Measurements from ENCODE around the gene TMPRSS12.

DNA sequence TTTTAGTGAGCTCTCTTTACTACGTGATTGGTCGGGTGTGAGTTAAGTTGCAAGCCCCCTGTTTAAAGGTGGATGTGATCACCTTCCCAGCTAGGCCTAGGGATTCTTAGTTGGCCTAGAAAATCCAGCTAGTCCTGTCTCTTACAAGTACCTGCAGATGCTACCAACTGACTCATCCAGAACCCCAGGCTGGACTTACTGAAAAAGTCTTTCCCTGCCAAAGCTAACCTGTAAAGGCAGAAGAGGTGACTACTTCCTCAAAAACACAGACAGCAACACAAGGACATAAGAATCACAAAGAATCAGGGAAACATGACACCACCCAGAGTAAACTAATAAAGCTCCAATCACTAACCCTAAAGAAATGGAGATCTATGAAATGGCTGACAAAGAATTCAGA is 70.5 kb downstream of the TMPRSS12 start:
- TF ChIP-seq, protein P1, sequence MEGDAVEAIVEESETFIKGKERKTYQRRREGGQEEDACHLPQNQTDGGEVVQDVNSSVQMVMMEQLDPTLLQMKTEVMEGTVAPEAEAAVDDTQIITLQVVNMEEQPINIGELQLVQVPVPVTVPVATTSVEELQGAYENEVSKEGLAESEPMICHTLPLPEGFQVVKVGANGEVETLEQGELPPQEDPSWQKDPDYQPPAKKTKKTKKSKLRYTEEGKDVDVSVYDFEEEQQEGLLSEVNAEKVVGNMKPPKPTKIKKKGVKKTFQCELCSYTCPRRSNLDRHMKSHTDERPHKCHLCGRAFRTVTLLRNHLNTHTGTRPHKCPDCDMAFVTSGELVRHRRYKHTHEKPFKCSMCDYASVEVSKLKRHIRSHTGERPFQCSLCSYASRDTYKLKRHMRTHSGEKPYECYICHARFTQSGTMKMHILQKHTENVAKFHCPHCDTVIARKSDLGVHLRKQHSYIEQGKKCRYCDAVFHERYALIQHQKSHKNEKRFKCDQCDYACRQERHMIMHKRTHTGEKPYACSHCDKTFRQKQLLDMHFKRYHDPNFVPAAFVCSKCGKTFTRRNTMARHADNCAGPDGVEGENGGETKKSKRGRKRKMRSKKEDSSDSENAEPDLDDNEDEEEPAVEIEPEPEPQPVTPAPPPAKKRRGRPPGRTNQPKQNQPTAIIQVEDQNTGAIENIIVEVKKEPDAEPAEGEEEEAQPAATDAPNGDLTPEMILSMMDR (IDR thresholded peaks at IDR 0.05), result no peak
- TF ChIP-seq POLR2A (IDR thresholded peaks at IDR 0.05), result no peak
- TF ChIP-seq POLR2AphosphoS5 (IDR thresholded peaks at IDR 0.05), result no peak
- TF ChIP-seq EP300 (IDR thresholded peaks at IDR 0.05), result no peak
